ENCODE data around the gene CDH6.

GRCh38 chr5:31335456-31335855, 142.0 kb downstream of the CDH6 start:
- TF ChIP-seq CTCF (IDR thresholded peaks at IDR 0.05) (no peak), POLR2A (IDR thresholded peaks at IDR 0.05) (no peak)

Measured in lower leg skin (tissue), 3 donors.